COLO829 (cell line): ENCODE results near the gene NF1.
A peak's percentile ranks its signal among the peaks of the same experiment; 100 is the strongest.

Experiments
- DNase-seq: peaks from one replicate; pipeline ENCODE4 v3.0.0; 2012; ENCODE audit warnings: low spot score

NF1 gene

DNA sequence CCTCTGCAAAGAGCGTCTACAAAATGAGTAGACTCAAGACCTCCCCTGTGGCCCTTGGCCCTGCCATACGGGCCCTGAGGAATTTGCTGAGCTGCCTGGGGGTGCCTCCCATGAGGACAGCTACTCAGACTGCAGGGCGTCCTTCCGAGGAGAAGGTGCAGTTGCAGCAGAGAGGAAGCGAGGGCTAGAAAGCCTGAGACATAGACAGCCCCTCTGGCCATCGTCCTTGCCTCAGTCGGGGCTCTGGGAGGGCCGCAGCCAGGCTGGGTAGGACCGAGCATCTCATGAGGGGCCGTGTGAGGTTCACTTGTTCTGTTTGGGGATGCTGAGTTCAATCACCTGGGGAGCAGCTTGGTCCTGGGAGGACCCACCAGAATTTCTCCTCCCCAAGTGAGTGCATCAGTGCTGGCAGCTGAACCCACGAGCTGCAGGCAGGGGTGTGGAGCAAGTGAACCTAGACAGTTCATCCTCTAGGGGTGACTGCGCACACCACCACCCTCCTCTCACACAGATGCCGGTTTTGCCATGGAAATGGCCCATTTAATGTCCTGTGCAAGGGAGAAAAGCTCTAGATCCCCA lies 317.0 kb downstream of the NF1 start:
- DNase-seq, result no peak

- DNase-seq, result no peak
Observed at GRCh38 chr17:31412511-31412910, 317.7 kb downstream of the NF1 start.

DNA sequence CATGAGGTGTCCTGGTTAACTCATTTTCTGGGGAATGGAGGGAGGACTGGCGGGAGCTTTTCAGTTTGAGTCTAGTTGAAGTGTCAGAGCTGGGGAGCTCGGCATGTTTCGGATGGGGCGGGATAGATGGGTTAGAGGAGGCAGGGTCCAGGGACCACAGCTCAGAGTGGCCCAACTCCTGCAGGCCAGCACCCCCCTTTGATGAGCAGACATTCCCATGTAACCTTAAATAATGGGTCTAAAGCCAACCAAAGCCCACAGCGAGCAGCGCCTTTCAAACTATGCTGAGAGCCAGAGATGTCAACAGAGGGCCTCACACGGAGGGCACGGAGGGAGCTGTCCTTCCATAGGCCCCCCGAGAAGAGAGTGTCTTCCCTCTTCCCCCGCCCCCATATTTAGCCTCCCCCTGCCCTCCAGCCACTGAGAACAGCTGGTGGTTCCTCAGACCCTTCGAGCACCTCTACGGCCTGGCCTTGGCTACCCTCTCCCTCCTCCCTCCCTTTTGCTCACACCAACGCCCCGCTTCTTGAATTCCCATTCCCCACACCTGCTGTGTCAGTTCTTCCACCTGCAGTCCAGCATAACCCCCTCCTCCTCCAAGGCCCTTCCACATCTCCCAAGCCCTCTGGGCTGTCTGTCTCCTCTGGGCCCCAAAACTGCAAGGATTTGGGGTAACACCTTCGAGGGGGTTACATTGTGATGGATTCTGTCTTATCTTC lies 318.5 kb downstream of the NF1 start:
- DNase-seq, result no peak

DNA sequence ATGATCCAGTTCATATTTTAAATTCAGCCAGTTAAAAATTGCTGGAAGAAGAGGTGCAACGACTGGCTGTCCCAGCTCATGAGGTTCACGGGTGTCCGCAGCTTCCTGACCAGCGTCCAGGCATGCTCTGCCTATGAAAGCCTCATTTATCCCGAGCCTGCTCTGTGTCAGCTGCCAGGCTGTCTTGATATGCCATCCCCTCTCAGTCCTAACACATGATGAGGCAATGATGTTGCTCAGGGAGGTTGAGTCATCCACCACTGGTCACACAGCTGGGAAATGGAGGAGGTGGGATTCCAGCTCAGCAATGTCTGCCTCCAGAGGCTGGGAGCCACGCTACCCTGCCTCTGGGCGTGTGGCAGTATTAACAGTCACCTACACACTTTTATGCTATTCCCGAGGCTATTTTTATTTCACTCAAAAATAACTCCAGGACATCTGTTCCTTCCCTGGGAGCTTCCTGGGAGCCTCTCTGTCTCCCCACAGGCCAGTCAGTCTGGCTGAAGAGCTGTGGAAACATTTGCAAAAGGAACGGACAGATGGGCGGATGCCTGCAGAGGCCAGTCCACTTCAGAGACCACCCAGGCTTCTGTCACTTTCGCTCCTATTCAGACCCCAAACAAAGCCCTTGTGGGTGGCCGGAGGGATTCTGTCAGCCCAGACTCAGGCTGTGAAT lies 319.2 kb downstream of the NF1 start:
- peak; percentile 75 for DNase-seq

- no peak for DNase-seq
Observed at GRCh38 chr17:31414550-31414918, 319.8 kb downstream of the NF1 start.

DNA sequence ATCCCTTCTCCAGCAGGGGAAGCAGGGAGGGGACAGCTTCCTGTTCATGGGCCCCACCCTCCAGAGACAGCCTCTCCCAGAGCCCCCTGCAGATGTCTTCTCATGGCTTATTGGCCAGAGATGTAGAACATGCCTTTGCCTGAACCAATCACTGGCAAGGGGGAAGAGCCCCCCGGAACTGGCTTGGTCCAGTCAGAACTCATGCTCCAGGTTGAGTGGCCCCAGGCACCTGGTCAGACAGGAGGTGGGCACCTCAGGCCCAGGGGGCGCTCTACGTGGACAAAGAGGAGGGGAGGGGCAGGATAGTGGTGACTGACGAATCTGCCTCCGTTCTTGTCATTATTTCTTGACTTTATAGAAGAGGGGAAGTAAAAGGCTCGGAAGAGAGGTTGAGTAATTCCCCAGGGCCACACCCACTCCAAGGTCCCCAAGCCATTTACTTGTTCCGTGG lies 320.3 kb downstream of the NF1 start:
- DNase-seq, result no peak

- DNase-seq, result no peak
Observed at GRCh38 chr17:31415640-31416502, 321.1 kb downstream of the NF1 start.

DNA sequence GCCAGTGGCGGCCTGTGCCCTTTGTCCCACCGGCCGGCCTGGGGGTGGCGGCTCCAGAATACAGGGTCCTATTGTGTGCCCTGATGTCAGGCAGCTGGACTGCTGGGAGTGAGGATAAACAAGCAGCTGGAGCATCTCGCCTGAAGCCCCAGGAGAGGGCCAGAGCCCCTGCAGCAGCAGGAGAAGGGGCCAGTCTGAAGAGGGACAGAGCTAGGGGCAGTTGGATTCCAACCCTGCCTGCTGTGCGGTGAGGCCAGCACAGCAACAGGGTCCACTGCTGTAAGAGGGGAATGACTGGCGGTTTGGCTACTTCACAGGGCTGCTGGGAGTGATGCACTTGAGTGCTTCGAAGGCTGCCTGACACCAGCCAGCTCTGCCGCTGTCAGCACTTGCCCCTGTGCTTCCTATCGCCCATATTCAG lies 321.7 kb downstream of the NF1 start:
- DNase-seq, result peak; percentile 67

DNA sequence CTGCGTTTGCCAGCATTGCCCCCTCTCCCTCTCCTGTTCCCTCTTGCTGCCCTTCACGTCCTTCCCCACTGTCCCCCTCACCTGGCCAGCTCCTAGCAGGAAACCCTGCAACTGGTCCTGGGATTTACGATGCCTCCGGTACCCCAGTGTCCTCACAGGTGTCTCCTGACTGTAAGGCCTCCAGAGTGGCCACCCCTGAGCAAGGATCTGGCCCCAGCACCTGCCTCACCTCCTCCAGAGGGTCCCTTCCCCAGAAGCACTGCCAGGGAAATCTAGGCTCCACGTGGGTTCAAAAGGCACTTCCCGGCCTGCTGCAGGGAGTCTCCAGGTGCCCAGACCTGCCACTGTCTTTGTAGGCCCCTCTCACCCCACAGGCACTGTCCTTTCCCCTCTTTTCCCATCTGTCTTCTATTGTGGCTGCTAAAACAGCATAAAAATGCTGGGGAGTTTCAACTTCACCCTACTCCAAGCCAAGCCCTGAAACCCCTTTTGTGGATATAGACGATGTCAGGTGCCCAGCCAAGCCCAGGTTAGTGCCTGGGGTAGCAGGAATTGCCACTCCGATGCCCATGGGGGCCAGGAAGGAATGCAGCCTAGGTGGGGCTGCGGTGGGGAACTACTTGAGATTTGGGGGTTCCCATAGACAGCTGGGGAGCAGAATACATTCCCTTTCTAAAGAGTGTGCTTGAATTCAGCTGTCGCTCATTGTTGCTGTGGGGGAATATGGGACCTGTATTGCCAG lies 322.4 kb downstream of the NF1 start:
- DNase-seq, result no peak

DNA sequence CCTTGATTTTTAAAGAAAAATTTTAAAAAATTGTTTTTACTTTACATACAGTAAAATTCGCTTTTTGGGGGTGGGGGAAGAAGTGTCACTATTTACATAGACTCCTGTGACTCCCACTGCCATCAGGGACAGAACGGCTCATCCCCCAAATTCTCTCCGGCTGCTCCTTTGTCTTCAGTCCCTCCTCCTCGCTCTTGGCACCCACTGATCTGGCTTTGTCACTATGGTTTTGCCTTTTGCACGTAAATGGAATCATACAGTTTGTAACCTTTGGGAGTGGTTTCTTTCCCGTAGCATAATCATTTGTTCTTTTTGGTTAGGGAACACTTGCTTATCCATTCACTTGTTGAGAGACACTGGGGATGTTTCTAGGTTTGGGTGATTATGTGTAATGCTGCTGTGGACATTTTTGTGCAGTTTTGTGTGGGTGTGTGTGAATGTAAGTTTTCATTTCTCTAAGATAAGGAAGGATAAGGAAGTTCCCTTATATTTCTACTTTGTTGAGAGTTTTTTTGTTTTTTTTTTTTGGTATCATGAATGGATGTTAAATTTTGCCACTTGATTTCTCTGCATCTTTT lies 324.1 kb downstream of the NF1 start:
- DNase-seq, result no peak

DNA sequence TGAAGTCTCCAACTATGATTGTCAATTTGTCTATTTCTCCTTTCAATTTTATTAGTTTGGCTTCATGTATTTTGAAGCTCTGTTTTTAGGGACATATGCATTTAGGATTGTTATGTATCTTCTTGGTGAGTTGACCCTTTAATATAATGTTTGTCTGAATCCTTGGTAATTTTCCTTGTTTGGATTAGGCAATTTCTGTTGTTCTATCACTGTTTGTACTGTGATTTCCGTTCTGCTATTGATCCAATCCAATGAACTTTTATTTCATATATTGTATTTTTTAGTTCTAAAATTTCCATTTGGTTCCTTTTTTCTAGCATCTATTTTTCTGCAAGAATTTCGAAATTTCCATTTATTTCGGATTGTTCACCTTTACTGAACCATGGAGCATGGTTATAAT lies 327.7 kb downstream of the NF1 start:
- DNase-seq, result no peak

- DNase-seq, result no peak
Observed at GRCh38 chr17:31424944-31425281, 330.1 kb downstream of the NF1 start.

DNA sequence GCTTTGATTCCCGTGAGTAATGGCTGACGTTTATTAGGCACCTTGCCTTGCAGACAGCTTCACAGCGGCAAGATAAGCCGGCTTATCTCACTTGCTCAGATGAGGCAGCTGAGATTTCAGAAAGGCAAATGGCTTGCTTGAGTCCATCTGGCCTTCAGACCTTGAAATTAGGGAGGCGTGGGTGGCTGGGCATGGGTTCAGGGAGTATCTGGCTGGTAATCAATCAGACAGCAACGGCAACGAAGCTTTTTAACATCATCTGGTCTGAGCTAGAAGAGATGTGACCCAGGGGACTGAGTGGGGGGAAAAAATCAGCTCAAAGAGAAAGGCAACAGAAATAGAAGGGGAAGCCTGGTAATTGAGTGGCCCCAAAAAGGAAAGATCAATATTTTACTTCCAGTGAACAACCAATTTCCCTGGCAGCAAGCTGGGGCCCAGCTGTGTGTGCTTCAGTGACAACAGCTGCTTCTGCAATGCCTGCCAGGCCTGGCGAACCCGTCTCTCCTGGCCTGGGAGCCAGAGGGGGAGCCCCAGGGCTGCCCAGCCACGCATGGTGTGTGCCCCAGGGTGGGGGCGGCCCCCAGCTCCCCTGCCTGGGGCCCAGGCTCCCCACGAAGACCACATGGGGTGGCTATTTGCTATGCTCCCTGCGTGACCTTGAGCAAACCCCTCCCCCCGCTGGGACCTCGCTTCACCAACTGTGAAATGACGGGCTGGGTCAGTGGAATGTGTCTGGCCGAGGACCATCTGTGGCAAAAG lies 330.7 kb downstream of the NF1 start:
- no peak for DNase-seq
